Calu3 (cell line): Measurements from ENCODE around the gene SEPTIN7. TPM values are rescaled to one million over a fixed set of nuclear protein-coding genes. Genes with fewer than 3 reads are reported as not detected.
"Not testable (repeated sequence)": the region's sequence is repeated elsewhere in the genome, so short reads cannot be mapped to it uniquely, and the experiment has no call there.

Experiments used
- BruUV-seq: library from RNA; stranded (reverse); fragments of 400-500 nt; replicated peaks from 2 replicates; lab custom pipeline; 2021; lab: Mats Ljungman, UMichigan
- CTCF ChIA-PET: fragments of 300-600 bp; sonication (Branson Sonifier 250); formaldehyde crosslinking; loops from one replicate; lab custom pipeline; 2022; ENCODE audit warnings: antibody characterized with exemption; lab: Charles Lee
- DNase-seq: peaks from one replicate; pipeline ENCODE4 v3.0.0; 2022
- H3K27ac Mint-ChIP-seq: one replicate; pipeline ENCODE4 v1.8.0; 2022; ENCODE audit warnings: mixed read lengths; ENCODE audit not compliant: unreplicated experiment
- H3K27me3 Mint-ChIP-seq: one replicate; pipeline ENCODE4 v1.8.0; 2022; ENCODE audit warnings: mixed read lengths; ENCODE audit not compliant: unreplicated experiment
- H3K36me3 Mint-ChIP-seq: one replicate; pipeline ENCODE4 v1.8.0; 2022; ENCODE audit warnings: mild to moderate bottlenecking, moderate library complexity, mixed read lengths; ENCODE audit not compliant: insufficient read depth, unreplicated experiment
- H3K4me1 Mint-ChIP-seq: one replicate; pipeline ENCODE4 v1.8.0; 2022; ENCODE audit warnings: mild to moderate bottlenecking, low read depth, mixed read lengths; ENCODE audit not compliant: unreplicated experiment
- H3K4me3 Mint-ChIP-seq: one replicate; pipeline ENCODE4 v1.8.0; 2022; ENCODE audit warnings: mild to moderate bottlenecking, low read depth, moderate library complexity, mixed read lengths; ENCODE audit not compliant: unreplicated experiment
- H3K9me3 Mint-ChIP-seq: one replicate; pipeline ENCODE4 v1.8.0; 2022; ENCODE audit warnings: low read depth, mixed read lengths; ENCODE audit not compliant: unreplicated experiment
- intact Hi-C: fragments of 100-400 bp; cut with micrococcal nuclease; formaldehyde crosslinking; loops from one replicate; pipeline ENCODE4 v1.10.0; 2022; ENCODE audit not compliant: unreplicated experiment
- total RNA-seq: library from RNA; stranded (reverse); gene quantifications from 2 replicates; pipeline ENCODE4 v1.2.3, GENCODE V29; 2022
- TF ChIP-seq, protein P1 (sequence below): fragments of 200-600 bp; IDR thresholded peaks from one replicate; pipeline ENCODE4 v1.8.0; 2022; ENCODE audit warnings: antibody characterized with exemption; ENCODE audit not compliant: unreplicated experiment

The SEPTIN7 gene
- total RNA-seq, 1 experiment from 2014 or later, result 308 TPM

DNA sequence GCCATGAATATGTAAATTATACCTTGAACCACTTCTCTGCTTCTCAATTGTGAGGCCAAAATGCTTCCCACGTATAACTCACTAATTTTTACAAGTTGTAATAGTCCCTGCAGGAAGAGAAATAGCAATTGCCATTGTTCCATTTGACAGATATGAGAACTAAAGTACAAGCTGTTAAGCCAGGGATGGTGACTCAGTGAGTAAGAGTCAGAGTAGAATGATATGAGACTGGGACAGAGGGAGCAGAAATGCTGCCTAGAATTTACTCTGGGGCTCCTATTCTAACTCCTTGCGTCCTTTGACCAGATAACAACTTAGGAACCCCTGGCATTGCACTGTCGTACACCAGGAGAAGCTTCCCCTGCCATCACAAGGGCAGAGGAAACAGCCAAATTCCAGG lies 45.1 kb upstream of the SEPTIN7 start:
- Mint-ChIP-seq H3K4me1 (no peaks in the 10 kb centered on the region), H3K27me3 (peaks cover 20% of the 10 kb centered on the region), H3K9me3 (no peaks in the 10 kb centered on the region), H3K27ac (no peak overlapping the region), H3K36me3 (no peaks in the 10 kb centered on the region), H3K4me3 (no peak overlapping the region)
- intact Hi-C loops, result no loop called here
- no TSS peak for BruUV-seq
- no peak for DNase-seq
- CTCF ChIA-PET, result interaction anchor here (1.3 kb wide), 1 partner anchor 20 kb away, joined by 4 read pairs; no protein-coding TSS in a partner anchor
- TF ChIP-seq, protein P1, sequence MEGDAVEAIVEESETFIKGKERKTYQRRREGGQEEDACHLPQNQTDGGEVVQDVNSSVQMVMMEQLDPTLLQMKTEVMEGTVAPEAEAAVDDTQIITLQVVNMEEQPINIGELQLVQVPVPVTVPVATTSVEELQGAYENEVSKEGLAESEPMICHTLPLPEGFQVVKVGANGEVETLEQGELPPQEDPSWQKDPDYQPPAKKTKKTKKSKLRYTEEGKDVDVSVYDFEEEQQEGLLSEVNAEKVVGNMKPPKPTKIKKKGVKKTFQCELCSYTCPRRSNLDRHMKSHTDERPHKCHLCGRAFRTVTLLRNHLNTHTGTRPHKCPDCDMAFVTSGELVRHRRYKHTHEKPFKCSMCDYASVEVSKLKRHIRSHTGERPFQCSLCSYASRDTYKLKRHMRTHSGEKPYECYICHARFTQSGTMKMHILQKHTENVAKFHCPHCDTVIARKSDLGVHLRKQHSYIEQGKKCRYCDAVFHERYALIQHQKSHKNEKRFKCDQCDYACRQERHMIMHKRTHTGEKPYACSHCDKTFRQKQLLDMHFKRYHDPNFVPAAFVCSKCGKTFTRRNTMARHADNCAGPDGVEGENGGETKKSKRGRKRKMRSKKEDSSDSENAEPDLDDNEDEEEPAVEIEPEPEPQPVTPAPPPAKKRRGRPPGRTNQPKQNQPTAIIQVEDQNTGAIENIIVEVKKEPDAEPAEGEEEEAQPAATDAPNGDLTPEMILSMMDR, result no peak

DNA sequence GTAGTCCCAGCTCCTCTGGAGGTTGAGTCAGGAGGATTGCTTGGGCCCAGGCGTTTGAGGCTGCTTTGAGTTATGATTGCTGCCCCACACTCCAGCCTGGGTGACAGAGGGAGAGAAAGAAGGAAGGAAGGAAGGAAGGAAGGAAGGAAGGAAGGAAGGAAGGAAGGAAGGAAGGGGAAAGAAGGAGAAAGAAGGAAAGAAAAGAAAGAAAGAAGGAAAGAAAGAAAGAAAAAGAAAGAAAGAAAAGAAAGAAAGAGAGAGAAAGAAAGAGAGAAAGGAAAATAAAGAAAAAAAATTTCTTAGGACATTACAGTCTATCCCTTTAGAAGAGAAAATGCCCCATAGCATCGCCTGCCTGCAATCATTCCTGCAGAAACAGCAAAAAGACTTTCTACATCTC lies 44.4 kb upstream of the SEPTIN7 start:
- DNase-seq, H3K9me3 Mint-ChIP-seq, H3K36me3 Mint-ChIP-seq, H3K4me3 Mint-ChIP-seq, H3K4me1 Mint-ChIP-seq, BruUV-seq, H3K27ac Mint-ChIP-seq, intact Hi-C loops: not testable (repeated sequence)
- peaks cover 14% of the 10 kb centered on the region for H3K27me3 Mint-ChIP-seq
- CTCF ChIA-PET, result interaction anchor here (1.3 kb wide), 1 partner anchor 21 kb away, joined by 4 read pairs; no protein-coding TSS in a partner anchor

DNA sequence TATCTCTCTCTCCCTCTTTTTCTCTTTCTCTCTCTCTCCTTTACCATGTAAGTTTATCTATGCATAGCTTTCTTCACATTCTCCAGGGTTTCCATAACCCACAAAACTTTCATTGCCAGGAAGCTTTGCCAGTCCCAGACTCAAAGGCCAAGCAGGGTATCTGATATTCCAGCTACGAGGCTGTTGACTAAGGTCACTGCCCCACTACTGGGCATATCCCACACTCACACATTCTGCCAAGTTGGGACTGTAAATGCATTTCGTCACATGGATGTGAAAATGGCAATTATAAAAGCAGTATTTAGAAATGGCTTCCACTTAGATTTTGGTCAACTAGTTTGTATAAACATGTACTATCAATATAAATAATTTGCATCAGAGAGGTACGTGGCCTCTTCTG lies 43.3 kb upstream of the SEPTIN7 start:
- Mint-ChIP-seq H3K4me3 (no peak overlapping the region), H3K4me1 (no peaks in the 10 kb centered on the region), H3K36me3 (no peaks in the 10 kb centered on the region), H3K27ac (no peak overlapping the region), H3K9me3 (no peaks in the 10 kb centered on the region), H3K27me3 (peaks cover 3% of the 10 kb centered on the region)
- TF ChIP-seq, protein P1, result no peak
- BruUV-seq, result no TSS peak
- intact Hi-C loops, result no loop called here
- CTCF ChIA-PET, result no interaction called here
- no peak for DNase-seq

DNA sequence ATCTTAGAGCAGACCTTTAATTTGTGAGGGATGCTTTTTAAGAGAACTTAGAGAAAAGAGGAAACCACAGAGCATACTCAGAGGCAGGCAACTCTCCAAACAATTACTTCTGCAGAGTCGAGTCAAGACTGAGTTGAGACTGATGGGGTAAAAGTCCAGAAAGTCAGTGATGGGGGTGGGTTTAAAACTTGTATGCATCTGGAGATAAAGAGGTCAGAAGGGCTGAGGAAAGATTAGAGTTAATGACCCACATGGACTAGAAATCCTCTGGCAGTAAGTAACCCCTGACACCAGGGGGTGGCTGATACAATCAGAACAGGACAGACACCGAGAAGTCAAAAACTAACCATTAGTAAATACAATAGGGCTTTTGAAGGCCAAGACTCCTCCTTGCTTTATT lies 42.4 kb upstream of the SEPTIN7 start:
- intact Hi-C loops, result no loop called here
- no peaks in the 10 kb centered on the region for H3K27me3 Mint-ChIP-seq
- H3K9me3 Mint-ChIP-seq, result no peaks in the 10 kb centered on the region
- CTCF ChIA-PET, result no interaction called here
- H3K4me1 Mint-ChIP-seq, result no peaks in the 10 kb centered on the region
- no peak overlapping the region for H3K4me3 Mint-ChIP-seq
- DNase-seq, result no peak
- no TSS peak for BruUV-seq
- H3K27ac Mint-ChIP-seq, result no peak overlapping the region
- no peaks in the 10 kb centered on the region for H3K36me3 Mint-ChIP-seq
- TF ChIP-seq, protein P1, result no peak

DNA sequence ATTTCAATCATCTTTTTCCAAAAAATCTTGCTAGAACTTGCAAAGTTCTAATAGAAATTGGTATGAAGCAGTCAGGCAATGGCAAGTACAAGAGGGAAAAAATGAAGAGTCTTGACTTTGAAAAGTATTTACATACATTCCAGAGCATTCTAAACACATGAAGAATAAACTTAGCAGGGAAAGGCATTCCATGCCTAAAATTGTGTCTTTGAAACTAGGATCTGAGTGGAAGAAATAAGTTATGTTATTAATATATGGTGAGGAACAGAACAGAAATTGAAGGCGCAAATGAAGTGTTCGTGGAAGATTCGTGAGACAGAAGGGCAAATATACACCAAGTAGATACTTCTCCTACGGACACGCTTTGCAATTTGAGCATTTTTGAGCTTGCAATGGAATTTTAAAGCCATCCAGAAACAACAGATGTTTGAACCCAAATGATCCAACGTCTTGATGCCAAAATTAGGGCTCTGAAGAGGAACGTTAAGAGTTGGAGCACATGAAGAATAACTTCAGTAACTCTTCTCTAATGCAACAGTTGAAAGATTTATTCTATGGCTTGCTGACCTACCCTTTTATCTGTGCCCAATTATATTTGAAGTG lies 40.6 kb upstream of the SEPTIN7 start:
- H3K27ac Mint-ChIP-seq, result no peak overlapping the region
- CTCF ChIA-PET, result interaction anchor here (0.9 kb wide), 1 partner anchor 16 kb away, joined by 3 read pairs; no protein-coding TSS in a partner anchor
- DNase-seq, result no peak
- H3K4me1 Mint-ChIP-seq, result no peaks in the 10 kb centered on the region
- H3K4me3 Mint-ChIP-seq, result no peak overlapping the region
- TF ChIP-seq, protein P1, result no peak
- no TSS peak for BruUV-seq
- no peaks in the 10 kb centered on the region for H3K36me3 Mint-ChIP-seq
- no peaks in the 10 kb centered on the region for H3K9me3 Mint-ChIP-seq
- H3K27me3 Mint-ChIP-seq, result no peaks in the 10 kb centered on the region
- intact Hi-C loops, result no loop called here
